Adipocyte (in vitro differentiated cells): ENCODE data around the gene CACFD1.

Source experiments
- DNase-seq: peaks from one replicate; pipeline ENCODE4 v3.0.0-alpha.2; 2015; ENCODE audit warnings: low read depth
- H3K27me3 ChIP-seq: replicated peaks from 2 replicates; pipeline ENCODE4 v1.7.0; 2013; ENCODE audit warnings: mild to moderate bottlenecking, low read length, moderate library complexity; ENCODE audit not compliant: control insufficient read depth, insufficient read depth
- H3K36me3 ChIP-seq: 2 replicates; pipeline ENCODE4 v1.7.0; 2013; ENCODE audit warnings: low read length, mild to moderate bottlenecking, moderate library complexity; ENCODE audit not compliant: control insufficient read depth, insufficient read depth, severe bottlenecking
- H3K4me1 ChIP-seq: 2 replicates; pipeline ENCODE4 v1.7.0; 2013; ENCODE audit warnings: mild to moderate bottlenecking, low read length, moderate library complexity; ENCODE audit not compliant: control insufficient read depth, insufficient read depth
- H3K4me3 ChIP-seq: 2 replicates; pipeline ENCODE4 v1.7.0; 2013; ENCODE audit warnings: mild to moderate bottlenecking, low read length, moderate library complexity
- H3K9ac ChIP-seq: 2 replicates; pipeline ENCODE4 v1.7.0; 2013; ENCODE audit warnings: mild to moderate bottlenecking, low read length, moderate library complexity
- H3K9me3 ChIP-seq: 2 replicates; pipeline ENCODE4 v1.7.0; 2013; ENCODE audit warnings: mild to moderate bottlenecking, low read length, moderate library complexity; ENCODE audit not compliant: control insufficient read depth

Gene CACFD1

DNA sequence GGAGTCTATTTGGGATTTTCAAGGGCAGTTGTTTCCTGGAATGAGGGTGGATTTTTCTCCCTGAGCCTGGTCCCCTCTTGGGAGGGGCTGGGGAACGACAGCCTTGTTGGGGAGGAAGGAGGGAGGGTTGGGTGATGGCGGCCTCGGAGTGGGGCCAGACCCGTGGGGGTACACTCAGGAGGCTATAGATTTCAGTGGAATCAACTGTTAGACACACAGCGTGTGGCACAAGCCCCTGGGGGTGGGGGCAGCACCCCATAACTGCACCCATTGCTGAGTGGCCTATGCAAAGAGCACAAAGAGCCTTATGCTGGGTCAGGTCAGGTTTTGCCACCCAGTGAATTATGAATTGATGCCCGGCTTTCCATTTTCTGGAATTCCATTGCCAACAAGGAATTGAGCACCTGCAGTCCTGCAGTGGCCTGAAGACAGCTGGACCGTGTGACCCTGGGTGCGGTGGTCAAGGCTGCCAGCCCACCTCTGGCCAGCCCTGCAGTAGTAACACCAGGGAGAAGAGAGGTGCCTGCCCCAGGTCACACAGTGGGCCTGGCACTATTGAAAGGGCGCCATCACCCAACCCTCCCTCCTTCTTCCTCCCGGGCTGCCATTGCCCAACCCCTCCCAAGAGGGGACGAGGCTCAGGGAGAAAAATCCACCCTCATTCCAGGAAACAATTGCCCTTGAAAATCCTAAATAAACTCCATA, 56.6 kb downstream of the CACFD1 start:
- no peaks in the 10 kb centered on the region for H3K9me3 ChIP-seq
- H3K4me1 ChIP-seq = no peaks in the 10 kb centered on the region
- DNase-seq = no peak
- H3K4me3 ChIP-seq = no peak overlapping the region
- H3K27me3 ChIP-seq = peaks cover 10% of the 10 kb centered on the region
- no peak overlapping the region for H3K9ac ChIP-seq
- H3K36me3 ChIP-seq = no peaks in the 10 kb centered on the region

DNA sequence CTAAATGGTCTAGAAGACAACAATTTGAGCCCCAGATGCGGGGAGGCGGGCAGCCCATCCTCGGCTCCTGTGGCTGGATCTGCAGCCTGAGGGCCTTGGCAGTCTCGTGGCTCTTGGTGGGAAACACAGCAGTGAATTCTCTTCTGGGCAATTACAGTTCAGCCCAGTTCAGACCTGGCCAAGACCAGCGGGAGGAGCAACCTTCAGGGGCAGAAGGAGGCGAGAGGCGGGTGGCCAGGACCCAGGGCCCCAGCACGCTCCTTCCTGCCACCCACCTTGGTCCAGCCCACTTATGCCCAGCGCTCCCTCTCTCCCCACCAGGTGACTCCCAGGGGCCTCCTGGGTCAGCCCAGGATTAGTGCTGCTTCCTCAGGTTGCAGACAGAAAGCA, 57.2 kb downstream of the CACFD1 start:
- Histone ChIP-seq H3K9me3 (no peaks in the 10 kb centered on the region), H3K4me3 (no peak overlapping the region), H3K36me3 (no peaks in the 10 kb centered on the region), H3K27me3 (peaks cover 13% of the 10 kb centered on the region), H3K4me1 (no peaks in the 10 kb centered on the region), H3K9ac (no peak overlapping the region)
- DNase-seq = no peak

GRCh38 chr9:133517711-133518110, 57.9 kb downstream of the CACFD1 start:
- H3K9ac ChIP-seq = no peak overlapping the region
- H3K36me3 ChIP-seq = no peaks in the 10 kb centered on the region
- no peak overlapping the region for H3K4me3 ChIP-seq
- no peaks in the 10 kb centered on the region for H3K4me1 ChIP-seq
- DNase-seq = no peak
- peaks cover 15% of the 10 kb centered on the region for H3K27me3 ChIP-seq
- H3K9me3 ChIP-seq = no peaks in the 10 kb centered on the region

DNA sequence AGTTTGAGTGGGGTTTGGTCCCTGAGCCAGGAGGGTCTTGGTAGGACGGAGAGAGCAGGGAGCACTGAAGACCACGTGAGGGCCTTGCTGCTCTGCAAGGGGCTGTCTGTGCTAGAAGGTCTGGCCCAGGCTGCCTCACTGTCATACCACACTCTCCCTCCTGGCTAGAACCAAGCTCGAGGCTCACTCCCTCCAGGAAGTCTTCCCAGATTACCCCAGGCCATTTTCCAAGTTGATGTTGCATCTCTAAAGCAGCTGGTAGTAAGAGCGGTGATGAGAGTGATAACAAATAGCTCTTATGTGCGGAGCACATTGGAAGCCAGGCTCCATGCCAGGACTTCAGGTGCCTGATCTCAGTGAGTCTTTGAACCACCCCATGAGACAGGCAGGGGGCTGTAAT, 58.4 kb downstream of the CACFD1 start:
- Histone ChIP-seq H3K4me1 (no peaks in the 10 kb centered on the region), H3K4me3 (no peak overlapping the region), H3K9ac (no peak overlapping the region), H3K9me3 (no peaks in the 10 kb centered on the region), H3K27me3 (peaks cover 20% of the 10 kb centered on the region), H3K36me3 (no peaks in the 10 kb centered on the region)
- DNase-seq = no peak

- DNase-seq = no peak
- Histone ChIP-seq H3K27me3 (peaks cover 26% of the 10 kb centered on the region), H3K9ac (no peak overlapping the region), H3K9me3 (no peaks in the 10 kb centered on the region), H3K4me1 (no peaks in the 10 kb centered on the region), H3K4me3 (no peak overlapping the region), H3K36me3 (no peaks in the 10 kb centered on the region)
These were observed 59.1 kb downstream of the CACFD1 start for GRCh38 chr9:133518706-133519449.

- Histone ChIP-seq H3K36me3 (no peaks in the 10 kb centered on the region), H3K4me1 (no peaks in the 10 kb centered on the region), H3K4me3 (no peak overlapping the region), H3K27me3 (peaks cover 26% of the 10 kb centered on the region), H3K9ac (no peak overlapping the region), H3K9me3 (no peaks in the 10 kb centered on the region)
- peak; percentile 22 for DNase-seq
These were observed 59.9 kb downstream of the CACFD1 start for GRCh38 chr9:133519693-133520092.

- H3K27me3 ChIP-seq = peaks cover 26% of the 10 kb centered on the region
- H3K9ac ChIP-seq = no peak overlapping the region
- H3K4me3 ChIP-seq = no peak overlapping the region
- no peaks in the 10 kb centered on the region for H3K4me1 ChIP-seq
- no peaks in the 10 kb centered on the region for H3K9me3 ChIP-seq
- H3K36me3 ChIP-seq = no peaks in the 10 kb centered on the region
- no peak for DNase-seq
These were observed 60.5 kb downstream of the CACFD1 start for GRCh38 chr9:133520121-133520835.
